CD4-positive, alpha-beta T cell (primary cell): ENCODE measurements around the gene PLEKHO2. TPM values are rescaled to one million over a fixed set of nuclear protein-coding genes. Genes with fewer than 3 reads are reported as not detected.
A peak's percentile ranks its signal among the peaks of the same experiment; 100 is the strongest.

Source experiments
- ATAC-seq: fragments of 200-7000 bp; cut with Tn5 transposase; one replicate; pipeline ENCODE4 v1.10.0; 2022; ENCODE audit warnings: mild to moderate bottlenecking; ENCODE audit not compliant: poor library complexity
- CTCF ChIA-PET: fragments of 350-600 bp; sonication (Branson Sonifier 250); formaldehyde crosslinking; loops from one replicate; lab custom pipeline; 2021; ENCODE audit warnings: antibody characterized with exemption, inconsistent platforms; lab: Charles Lee
- POLR2A ChIA-PET: fragments of 350-600 bp; sonication (Branson Sonifier 250); formaldehyde crosslinking; loops from one replicate; lab custom pipeline; 2021; ENCODE audit warnings: antibody characterized with exemption, inconsistent platforms; lab: Charles Lee
- DNase-seq, 14 experiments: peaks; one replicate each; pipeline ENCODE4 v3.0.0-alpha.2; 2013 to 2020; ENCODE audit warnings: mixed read lengths in 2 of 14
- H3K27ac ChIP-seq, 2 donors: one replicate each; pipeline versions ENCODE4 v1.5.1 to v1.7.0; 2013; ENCODE audit warnings: low read length in 2 of 2, low read depth in 1 of 2, mild to moderate bottlenecking in 1 of 2
- H3K27me3 ChIP-seq, 2 experiments: 1 replicate in 1 of 2; 2 replicates in 1 of 2; pipeline versions ENCODE4 v1.6.1 to v1.7.0; 2013; ENCODE audit warnings: low read length in 2 of 2, control low read depth in 1 of 2, mild to moderate bottlenecking in 1 of 2, moderate library complexity in 1 of 2; ENCODE audit not compliant: insufficient read depth in 2 of 2, control insufficient read depth in 1 of 2
- H3K36me3 ChIP-seq: one replicate; pipeline ENCODE4 v1.6.1; 2013; ENCODE audit warnings: low read length, control low read depth; ENCODE audit not compliant: insufficient read depth
- H3K4me1 ChIP-seq: one replicate; pipeline ENCODE4 v1.6.1; 2013; ENCODE audit warnings: low read length, control low read depth; ENCODE audit not compliant: insufficient read depth
- H3K4me3 ChIP-seq: one replicate; pipeline ENCODE4 v1.5.1; 2013; ENCODE audit warnings: mild to moderate bottlenecking, low read length, moderate library complexity
- H3K9me3 ChIP-seq, 2 experiments: 1 replicate in 1 of 2; 2 replicates in 1 of 2; pipeline versions ENCODE4 v1.6.1 to v1.7.0; 2013; ENCODE audit warnings: low read length in 2 of 2, mild to moderate bottlenecking in 2 of 2, control low read depth in 1 of 2, moderate library complexity in 1 of 2; ENCODE audit not compliant: control insufficient read depth in 1 of 2, insufficient read depth in 1 of 2
- H3K27ac Mint-ChIP-seq: one replicate; pipeline ENCODE4 v1.8.0; 2020; ENCODE audit warnings: mixed read lengths
- H3K27me3 Mint-ChIP-seq: one replicate; pipeline ENCODE4 v1.8.0; 2021; ENCODE audit warnings: mixed read lengths
- H3K36me3 Mint-ChIP-seq: one replicate; pipeline ENCODE4 v1.8.0; 2021; ENCODE audit warnings: low read depth, mixed read lengths
- H3K4me1 Mint-ChIP-seq: one replicate; pipeline ENCODE4 v1.8.0; 2021; ENCODE audit warnings: low read depth, mixed read lengths
- H3K4me3 Mint-ChIP-seq: one replicate; pipeline ENCODE4 v1.8.0; 2020; ENCODE audit warnings: mild to moderate bottlenecking, mixed read lengths
- H3K9me3 Mint-ChIP-seq: one replicate; pipeline ENCODE4 v1.8.0; 2020; ENCODE audit warnings: mixed read lengths
- intact Hi-C, 2 experiments: fragments of 100-400 bp; cut with DNase I in 1 of 2; cut with micrococcal nuclease in 1 of 2; formaldehyde crosslinking; loops; one replicate each; pipeline versions ENCODE4 v1.15.1 to v1.9.0; 2023 to 2025; cut with DNase I, micrococcal nuclease
- total RNA-seq, 174 experiments: library from RNA in 2 of 174; stranded (reverse) in 2 of 174; gene quantifications; one replicate each; pipeline ENCODE4 v1.2.3 and lab custom pipeline; 2021 to 2026
- TF ChIP-seq, protein P1 (sequence below): fragments of 200-600 bp; IDR thresholded peaks from one replicate; pipeline ENCODE4 v1.8.0; 2022; ENCODE audit warnings: antibody characterized with exemption, mild to moderate bottlenecking

Gene PLEKHO2
- total RNA-seq, 2 experiments from 2014 or later = 5.6 to 5.9 TPM

DNA sequence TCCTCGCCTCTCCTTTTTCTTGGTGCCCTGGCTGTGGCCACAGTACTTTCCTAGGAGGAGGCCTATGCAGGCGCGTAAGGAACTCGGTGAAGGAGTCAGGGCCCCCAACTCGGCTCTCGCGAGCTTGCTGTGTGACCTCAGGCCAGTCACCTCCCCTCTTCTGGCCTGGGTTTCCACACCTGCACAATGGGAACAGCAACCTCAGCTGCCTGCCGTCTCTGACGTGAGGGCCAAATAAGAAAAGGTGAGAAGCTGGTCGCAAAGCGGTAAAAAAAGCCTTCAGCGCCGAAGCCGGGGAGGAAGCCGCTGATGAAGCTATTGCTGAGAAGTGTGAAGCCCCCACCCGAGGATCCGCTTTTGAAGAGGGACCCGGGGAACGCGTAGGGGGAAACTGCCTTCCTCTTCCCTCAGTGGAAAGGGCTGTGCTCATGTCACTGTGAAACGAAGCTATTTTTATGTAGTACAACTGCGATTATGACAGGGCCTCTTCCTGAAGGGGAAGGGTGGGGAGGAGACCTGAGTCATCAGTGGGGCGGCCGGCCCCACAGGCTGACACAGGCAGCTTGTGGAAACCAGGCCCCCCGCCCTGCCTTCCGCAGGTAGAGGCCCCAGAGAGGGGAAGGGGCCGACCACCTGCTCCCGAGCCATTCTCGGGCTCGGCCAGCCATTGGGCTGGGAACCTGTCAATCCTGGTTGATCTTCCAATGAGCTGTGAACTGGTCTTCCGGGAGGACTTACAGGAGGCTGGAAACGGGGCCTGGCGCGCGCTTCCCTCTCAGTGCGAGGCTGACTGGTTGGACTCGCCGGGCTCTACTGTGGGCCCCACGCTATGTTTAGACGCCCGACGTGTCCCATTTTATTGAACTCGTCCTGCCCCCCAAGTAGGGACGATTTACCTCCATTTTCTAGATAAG lies 52.0 kb downstream of the PLEKHO2 start:
- TF ChIP-seq, protein P1, sequence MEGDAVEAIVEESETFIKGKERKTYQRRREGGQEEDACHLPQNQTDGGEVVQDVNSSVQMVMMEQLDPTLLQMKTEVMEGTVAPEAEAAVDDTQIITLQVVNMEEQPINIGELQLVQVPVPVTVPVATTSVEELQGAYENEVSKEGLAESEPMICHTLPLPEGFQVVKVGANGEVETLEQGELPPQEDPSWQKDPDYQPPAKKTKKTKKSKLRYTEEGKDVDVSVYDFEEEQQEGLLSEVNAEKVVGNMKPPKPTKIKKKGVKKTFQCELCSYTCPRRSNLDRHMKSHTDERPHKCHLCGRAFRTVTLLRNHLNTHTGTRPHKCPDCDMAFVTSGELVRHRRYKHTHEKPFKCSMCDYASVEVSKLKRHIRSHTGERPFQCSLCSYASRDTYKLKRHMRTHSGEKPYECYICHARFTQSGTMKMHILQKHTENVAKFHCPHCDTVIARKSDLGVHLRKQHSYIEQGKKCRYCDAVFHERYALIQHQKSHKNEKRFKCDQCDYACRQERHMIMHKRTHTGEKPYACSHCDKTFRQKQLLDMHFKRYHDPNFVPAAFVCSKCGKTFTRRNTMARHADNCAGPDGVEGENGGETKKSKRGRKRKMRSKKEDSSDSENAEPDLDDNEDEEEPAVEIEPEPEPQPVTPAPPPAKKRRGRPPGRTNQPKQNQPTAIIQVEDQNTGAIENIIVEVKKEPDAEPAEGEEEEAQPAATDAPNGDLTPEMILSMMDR = no peak
- ChIA-PET POLR2A (interaction anchor here (0.6 to 5.0 kb wide), 41 partner anchors 10 to 1845 kb away, joined by 3 to 157 read pairs (median 5); partner anchors contain the start of genes CLPX, CSNK1G1, PIF1 and PLEKHO2), CTCF (interaction anchor here (0.7 to 4.1 kb wide), 13 partner anchors 9 to 166 kb away, joined by 3 to 44 read pairs (median 7); partner anchors contain the start of gene PIF1)
- intact Hi-C loops = loop anchor here (2.0 to 10.0 kb wide), 5 partner anchors 57 to 1609 kb away; partner anchors contain the start of genes MAP2K1 (in 1 of the 2) and RPL4 (in 1 of the 2)
- no peaks in the 10 kb centered on the region for H3K36me3 Mint-ChIP-seq
- H3K4me1 Mint-ChIP-seq = peaks cover 62% of the 10 kb centered on the region
- H3K4me3 Mint-ChIP-seq = peak overlapping the region; percentile 86
- Histone ChIP-seq H3K4me1 (peaks cover 70% of the 10 kb centered on the region), H3K27ac (peak overlapping the region; percentile 97), H3K27me3 (no peaks in the 10 kb centered on the region), H3K9me3 (no peaks in the 10 kb centered on the region), H3K36me3 (no peaks in the 10 kb centered on the region), H3K4me3 (peak overlapping the region; percentile 58)
- DNase-seq (peak; percentile 85 to 98 (median 95)), ATAC-seq (peak; percentile 65)
- peak overlapping the region; percentile 100 for H3K27ac Mint-ChIP-seq
- H3K27me3 Mint-ChIP-seq = no peaks in the 10 kb centered on the region
- no peaks in the 10 kb centered on the region for H3K9me3 Mint-ChIP-seq

DNA sequence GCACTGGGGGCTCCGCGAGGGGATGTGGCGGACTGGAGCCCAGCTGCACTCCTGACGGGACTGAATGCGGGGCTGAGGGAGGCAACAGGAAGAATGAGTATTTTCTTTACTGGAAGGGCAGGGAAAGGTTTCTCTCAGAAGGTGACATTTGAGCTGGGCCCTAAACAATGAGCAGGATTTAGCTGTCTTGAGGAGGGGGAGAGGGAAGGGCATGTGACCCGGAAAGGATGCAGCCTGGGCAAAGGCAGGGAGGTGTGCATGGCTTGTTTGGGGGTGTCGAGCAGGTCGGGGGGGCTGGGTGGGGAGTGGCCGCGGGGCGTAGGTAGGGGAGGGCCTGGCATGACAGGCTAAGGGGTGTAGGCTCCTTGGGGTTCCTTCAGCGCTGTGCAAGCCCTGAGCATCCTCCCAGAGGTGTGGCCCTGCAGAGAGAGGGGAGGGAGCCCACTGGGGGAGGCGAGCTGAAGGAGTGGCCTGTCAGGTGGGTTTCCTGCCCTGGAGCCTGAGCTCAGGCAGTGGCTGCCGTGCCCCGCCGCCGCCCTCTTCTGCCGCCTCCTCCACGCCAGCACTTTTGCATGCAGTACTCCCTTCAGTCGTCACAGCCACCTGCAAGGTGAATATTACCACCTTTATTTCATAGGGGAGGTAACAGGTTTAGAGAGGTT lies 52.8 kb downstream of the PLEKHO2 start:
- Mint-ChIP-seq H3K36me3 (no peaks in the 10 kb centered on the region), H3K27me3 (no peaks in the 10 kb centered on the region), H3K9me3 (no peaks in the 10 kb centered on the region), H3K4me3 (peak overlapping the region; percentile 86), H3K4me1 (peaks cover 62% of the 10 kb centered on the region), H3K27ac (peak overlapping the region; percentile 100)
- Histone ChIP-seq H3K4me1 (peaks cover 70% of the 10 kb centered on the region), H3K36me3 (no peaks in the 10 kb centered on the region), H3K27ac (peak overlapping the region; percentile 97), H3K9me3 (no peaks in the 10 kb centered on the region), H3K27me3 (no peaks in the 10 kb centered on the region), H3K4me3 (peak overlapping the region; percentile 58)
- ChIA-PET POLR2A (interaction anchor here (1.0 to 5.0 kb wide), 34 partner anchors 9 to 1846 kb away, joined by 3 to 157 read pairs (median 6); partner anchors contain the start of genes CLPX, PIF1, PLEKHO2 and PPIB), CTCF (interaction anchor here (0.6 to 4.1 kb wide), 19 partner anchors 9 to 202 kb away, joined by 3 to 44 read pairs (median 6); partner anchors contain the start of gene PIF1)
- ATAC-seq (peak; percentile 79), DNase-seq (peak; percentile 70 to 96 (median 86))
- TF ChIP-seq, protein P1 = no peak
- intact Hi-C loops = loop anchor here (1.0 to 10.0 kb wide), 7 partner anchors 10 to 1608 kb away; partner anchors contain the start of genes MAP2K1 (in 1 of the 2), PLEKHO2 (in 1 of the 2) and RPL4 (in 1 of the 2)
